ENCODE data around the gene USP7. TPM values are rescaled to one million over a fixed set of nuclear protein-coding genes. Genes with fewer than 3 reads are reported as not detected.

USP7 gene
- total and polyA plus RNA-seq, 9 donors, result 28.1 to 104 (median 86.3) TPM

DNA sequence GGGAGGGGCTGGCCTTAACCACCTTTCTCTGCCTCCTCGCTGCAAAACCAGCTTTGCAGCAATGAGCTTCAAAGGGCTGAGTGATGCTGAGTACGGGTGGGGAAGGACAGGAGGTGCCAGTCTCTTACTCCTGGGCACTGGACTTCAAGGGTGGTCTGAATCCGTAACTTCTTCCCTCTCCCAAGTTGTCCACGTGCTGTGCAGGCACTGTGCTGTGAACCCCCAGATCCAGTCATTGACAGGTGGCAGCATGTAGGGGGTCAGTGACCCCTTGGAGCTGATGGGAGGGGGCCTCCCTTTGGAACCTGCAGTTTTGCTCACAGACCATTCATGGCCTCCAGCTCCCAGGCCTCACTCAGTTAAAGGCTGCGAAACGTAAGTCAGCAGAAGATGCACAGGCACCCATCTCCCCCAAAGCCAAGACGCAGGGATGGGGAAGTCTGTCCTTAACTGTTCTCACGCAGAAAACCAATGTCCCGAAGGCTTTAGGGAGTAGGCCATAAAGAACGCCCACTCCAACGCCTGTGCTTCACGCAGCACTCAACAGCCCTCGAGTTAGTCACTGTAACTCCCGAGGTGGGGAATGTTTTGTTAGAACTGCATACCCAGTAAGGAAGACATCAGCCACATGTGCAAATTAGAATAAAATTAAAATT is 73.7 kb downstream of the USP7 start:
- Histone ChIP-seq H3K4me1 (ENCODE audit: insufficient read depth) (no peaks in the 10 kb centered on the region), H3K27me3 (no peaks in the 10 kb centered on the region), H3K9me3 (no peaks in the 10 kb centered on the region), H3K4me3 (no peak overlapping the region), H3K36me3 (no peaks in the 10 kb centered on the region), H3K27ac (no peak overlapping the region)
- 77% methylated on average over 14 of the region's 14 CpGs for WGBS, 3 donors
- TF ChIP-seq, protein P1, sequence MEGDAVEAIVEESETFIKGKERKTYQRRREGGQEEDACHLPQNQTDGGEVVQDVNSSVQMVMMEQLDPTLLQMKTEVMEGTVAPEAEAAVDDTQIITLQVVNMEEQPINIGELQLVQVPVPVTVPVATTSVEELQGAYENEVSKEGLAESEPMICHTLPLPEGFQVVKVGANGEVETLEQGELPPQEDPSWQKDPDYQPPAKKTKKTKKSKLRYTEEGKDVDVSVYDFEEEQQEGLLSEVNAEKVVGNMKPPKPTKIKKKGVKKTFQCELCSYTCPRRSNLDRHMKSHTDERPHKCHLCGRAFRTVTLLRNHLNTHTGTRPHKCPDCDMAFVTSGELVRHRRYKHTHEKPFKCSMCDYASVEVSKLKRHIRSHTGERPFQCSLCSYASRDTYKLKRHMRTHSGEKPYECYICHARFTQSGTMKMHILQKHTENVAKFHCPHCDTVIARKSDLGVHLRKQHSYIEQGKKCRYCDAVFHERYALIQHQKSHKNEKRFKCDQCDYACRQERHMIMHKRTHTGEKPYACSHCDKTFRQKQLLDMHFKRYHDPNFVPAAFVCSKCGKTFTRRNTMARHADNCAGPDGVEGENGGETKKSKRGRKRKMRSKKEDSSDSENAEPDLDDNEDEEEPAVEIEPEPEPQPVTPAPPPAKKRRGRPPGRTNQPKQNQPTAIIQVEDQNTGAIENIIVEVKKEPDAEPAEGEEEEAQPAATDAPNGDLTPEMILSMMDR (IDR thresholded peaks at IDR 0.05), result no peak
- TF ChIP-seq EP300 (IDR thresholded peaks at IDR 0.05) (no peak), POLR2A (IDR thresholded peaks at IDR 0.05) (no peak)
- intact Hi-C loops (cut with DNase I), result loop anchor here in 2 of 4 donors (5.0 to 10.0 kb wide), 3 partner anchors 228 to 325 kb away; no protein-coding TSS in a partner anchor
- no peak for DNase-seq

DNA sequence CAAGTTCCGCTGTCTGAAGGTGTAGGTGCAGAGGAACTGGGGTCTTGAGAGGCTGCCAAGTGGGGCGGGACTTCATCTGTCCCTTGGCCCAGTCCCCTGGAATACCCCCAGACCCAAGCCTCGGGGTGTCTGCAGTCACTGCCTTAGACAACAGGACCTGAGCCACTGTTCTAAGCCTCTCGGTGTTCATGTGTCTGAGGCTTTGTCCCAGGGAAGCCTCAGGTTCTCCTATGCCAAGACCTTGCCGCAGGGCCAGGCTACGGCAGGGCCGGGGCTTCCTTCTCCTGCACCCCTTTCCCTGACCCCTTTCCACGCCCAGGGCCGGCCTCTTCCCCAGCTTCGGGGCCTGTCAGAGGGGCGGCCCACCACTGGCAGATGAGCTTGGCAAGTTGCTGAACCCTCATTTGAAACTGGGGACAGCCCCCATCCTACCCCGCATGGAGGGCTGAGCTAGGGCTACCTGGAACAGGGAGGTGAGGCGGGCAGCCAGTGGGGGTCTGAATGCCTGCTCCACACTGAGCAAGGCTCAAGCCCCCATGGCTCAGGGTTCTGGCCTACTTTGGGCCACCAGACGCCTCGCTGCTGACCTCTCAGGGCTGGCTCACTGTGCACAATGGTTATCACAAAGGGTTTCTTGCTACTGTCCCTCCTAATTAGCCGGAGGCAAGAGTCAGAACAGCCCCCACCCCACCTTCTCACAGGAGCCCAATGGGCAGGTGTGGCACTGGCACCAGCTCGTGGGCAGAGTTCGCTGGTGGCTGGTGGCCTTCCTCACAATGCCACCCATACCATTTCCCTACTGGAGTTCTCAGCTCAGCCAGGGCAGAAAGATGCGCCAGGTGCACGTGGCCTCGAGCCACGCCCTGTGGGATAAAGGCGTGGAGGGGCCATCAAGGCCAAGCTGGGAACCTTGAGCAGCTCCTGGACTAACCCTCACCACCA is 74.5 kb downstream of the USP7 start:
- H3K27me3 ChIP-seq, result no peaks in the 10 kb centered on the region
- H3K4me1 ChIP-seq (ENCODE audit: insufficient read depth), result no peaks in the 10 kb centered on the region
- no peak overlapping the region for H3K4me3 ChIP-seq
- intact Hi-C loops (cut with DNase I), result loop anchor here in 2 of 4 donors (5.0 to 10.0 kb wide), 3 partner anchors 227 to 324 kb away; no protein-coding TSS in a partner anchor
- H3K27ac ChIP-seq, result no peak overlapping the region
- DNase-seq, result no peak
- no peak for TF ChIP-seq POLR2A (IDR thresholded peaks at IDR 0.05)
- TF ChIP-seq EP300 (IDR thresholded peaks at IDR 0.05), result no peak
- TF ChIP-seq, protein P1 (IDR thresholded peaks at IDR 0.05), result no peak
- no peaks in the 10 kb centered on the region for H3K36me3 ChIP-seq
- WGBS, 3 donors, result 80 to 85% (median 83%) methylated on average over 21 to 23 of the region's 23 CpGs
- H3K9me3 ChIP-seq, result no peaks in the 10 kb centered on the region

DNA sequence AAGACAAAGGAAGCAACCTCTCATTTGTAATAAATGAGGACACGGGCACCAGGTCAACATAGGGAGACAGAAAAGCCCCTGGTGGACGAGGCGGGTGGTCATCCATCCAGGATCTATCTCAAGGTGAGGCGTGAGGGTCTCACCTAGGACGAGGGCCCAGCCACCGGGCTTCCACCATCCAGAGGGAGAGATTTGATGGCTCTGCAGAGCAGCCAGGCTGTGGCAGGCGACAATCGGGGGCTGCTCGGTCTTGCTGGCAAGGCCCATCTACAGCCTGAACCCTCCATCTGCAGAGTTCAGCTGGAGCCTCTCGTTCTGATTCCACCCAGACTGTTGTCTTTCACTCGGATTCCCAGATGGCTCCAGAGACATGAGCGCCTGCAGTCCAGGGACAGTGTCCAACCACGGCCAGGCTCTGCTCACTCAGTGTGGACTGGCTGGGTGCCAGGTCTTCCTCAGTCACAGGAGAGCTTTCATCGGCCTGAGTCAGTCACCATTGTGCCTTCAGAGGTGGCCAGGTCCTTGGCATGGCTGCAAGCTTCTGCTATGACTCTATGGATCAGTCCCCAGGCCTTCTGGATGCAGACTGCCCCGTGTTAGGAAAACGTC is 75.7 kb downstream of the USP7 start:
- TF ChIP-seq EP300 (IDR thresholded peaks at IDR 0.05) (no peak), POLR2A (IDR thresholded peaks at IDR 0.05) (no peak)
- TF ChIP-seq, protein P1 (IDR thresholded peaks at IDR 0.05), result no peak
- 78 to 80% (median 78%) methylated on average over 16 of the region's 16 CpGs for WGBS, 3 donors
- H3K9me3 ChIP-seq, result no peaks in the 10 kb centered on the region
- intact Hi-C loops (cut with DNase I), result loop anchor here in 2 of 4 donors (5.0 to 10.0 kb wide), 3 partner anchors 226 to 323 kb away; no protein-coding TSS in a partner anchor
- H3K4me3 ChIP-seq, result no peak overlapping the region
- H3K36me3 ChIP-seq, result no peaks in the 10 kb centered on the region
- H3K27ac ChIP-seq, result no peak overlapping the region
- no peaks in the 10 kb centered on the region for H3K4me1 ChIP-seq (ENCODE audit: insufficient read depth)
- H3K27me3 ChIP-seq, result no peaks in the 10 kb centered on the region
- DNase-seq, result peak in 1 of 5 donors; percentile 54

DNA sequence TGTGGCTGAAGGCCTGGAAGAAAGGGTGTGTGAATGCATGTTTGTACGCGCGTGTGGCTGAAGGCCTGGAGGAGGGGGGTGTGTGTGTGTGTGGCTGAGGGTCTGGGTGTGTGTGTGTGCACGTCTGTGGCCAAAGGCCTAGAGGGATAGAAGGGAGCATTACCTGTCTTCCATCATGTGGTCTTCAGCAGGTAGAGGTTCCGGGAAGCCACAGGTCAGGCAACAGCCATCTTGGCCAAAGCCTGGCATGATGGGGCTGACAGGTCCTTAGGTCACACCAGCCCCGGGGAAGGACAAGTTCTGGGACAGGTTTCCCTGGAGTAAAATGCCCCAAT is 76.3 kb downstream of the USP7 start:
- 79 to 87% (median 82%) methylated on average over 6 of the region's 6 CpGs for WGBS, 3 donors
- no peaks in the 10 kb centered on the region for H3K36me3 ChIP-seq
- H3K4me1 ChIP-seq (ENCODE audit: insufficient read depth), result no peaks in the 10 kb centered on the region
- TF ChIP-seq, protein P1 (IDR thresholded peaks at IDR 0.05), result no peak
- TF ChIP-seq EP300 (IDR thresholded peaks at IDR 0.05), result no peak
- intact Hi-C loops (cut with DNase I), result loop anchor here in 2 of 4 donors (5.0 to 10.0 kb wide), 3 partner anchors 225 to 323 kb away; no protein-coding TSS in a partner anchor
- H3K27me3 ChIP-seq, result no peaks in the 10 kb centered on the region
- H3K9me3 ChIP-seq, result no peaks in the 10 kb centered on the region
- no peak overlapping the region for H3K4me3 ChIP-seq
- DNase-seq, result no peak
- H3K27ac ChIP-seq, result no peak overlapping the region

Data from ovary (tissue), 9 donors.